GM18508 (cell line): Measurements from ENCODE around the gene DCAF5.

Experiments
- ATAC-seq: cut with Tn5 transposase; IDR thresholded peaks from one replicate; pipeline ENCODE4 v1.9.1; 2021; ENCODE audit warnings: moderate number of reproducible peaks; ENCODE audit not compliant: insufficient read depth, unreplicated experiment

DCAF5 gene

GRCh38 chr14:69105326-69105725 lies 47.6 kb downstream of the DCAF5 start:
- ATAC-seq, result no peak

- ATAC-seq, result no peak
Observed at GRCh38 chr14:69101331-69101826, 51.5 kb downstream of the DCAF5 start.

GRCh38 chr14:69097974-69098373 lies 54.9 kb downstream of the DCAF5 start:
- no peak for ATAC-seq

- no peak for ATAC-seq
Observed at GRCh38 chr14:69096781-69097475, 56.0 kb downstream of the DCAF5 start.

GRCh38 chr14:69096246-69096645 lies 56.7 kb downstream of the DCAF5 start:
- no peak for ATAC-seq

GRCh38 chr14:69094481-69094880 lies 58.4 kb downstream of the DCAF5 start:
- no peak for ATAC-seq

- ATAC-seq, result no peak
Observed at GRCh38 chr14:69093631-69094421, 59.1 kb downstream of the DCAF5 start.

- ATAC-seq, result no peak
Observed at GRCh38 chr14:69092840-69093422, 60.0 kb downstream of the DCAF5 start.

- ATAC-seq, result no peak
Observed at GRCh38 chr14:69091695-69092094, 61.2 kb downstream of the DCAF5 start.

GRCh38 chr14:69091006-69091405 lies 61.9 kb downstream of the DCAF5 start:
- no peak for ATAC-seq

GRCh38 chr14:69090187-69090789 lies 62.6 kb downstream of the DCAF5 start:
- ATAC-seq, result no peak

GRCh38 chr14:69089046-69089445 lies 63.9 kb downstream of the DCAF5 start:
- ATAC-seq, result no peak

- no peak for ATAC-seq
Observed at GRCh38 chr14:69088586-69088985, 64.3 kb downstream of the DCAF5 start.

- ATAC-seq, result no peak
Observed at GRCh38 chr14:69087061-69087461, 65.9 kb downstream of the DCAF5 start.

- ATAC-seq, result no peak
Observed at GRCh38 chr14:69086537-69086936, 66.4 kb downstream of the DCAF5 start.

GRCh38 chr14:69084023-69084422 lies 68.9 kb downstream of the DCAF5 start:
- ATAC-seq, result no peak

- ATAC-seq, result no peak
Observed at GRCh38 chr14:69083181-69083580, 69.7 kb downstream of the DCAF5 start.

GRCh38 chr14:69081271-69081670 lies 71.6 kb downstream of the DCAF5 start:
- ATAC-seq, result no peak

- ATAC-seq, result no peak
Observed at GRCh38 chr14:69079747-69080146, 73.2 kb downstream of the DCAF5 start.

GRCh38 chr14:69079188-69079742 lies 73.7 kb downstream of the DCAF5 start:
- ATAC-seq, result no peak

GRCh38 chr14:69077841-69078240 lies 75.1 kb downstream of the DCAF5 start:
- no peak for ATAC-seq
